Brain pericyte (primary cell): ENCODE results near the gene PVALEF.

Experiments used
- DNase-seq: peaks from one replicate; pipeline ENCODE4 v3.0.0-alpha.2; 2012; ENCODE audit warnings: low read depth, low spot score

The PVALEF gene

DNA sequence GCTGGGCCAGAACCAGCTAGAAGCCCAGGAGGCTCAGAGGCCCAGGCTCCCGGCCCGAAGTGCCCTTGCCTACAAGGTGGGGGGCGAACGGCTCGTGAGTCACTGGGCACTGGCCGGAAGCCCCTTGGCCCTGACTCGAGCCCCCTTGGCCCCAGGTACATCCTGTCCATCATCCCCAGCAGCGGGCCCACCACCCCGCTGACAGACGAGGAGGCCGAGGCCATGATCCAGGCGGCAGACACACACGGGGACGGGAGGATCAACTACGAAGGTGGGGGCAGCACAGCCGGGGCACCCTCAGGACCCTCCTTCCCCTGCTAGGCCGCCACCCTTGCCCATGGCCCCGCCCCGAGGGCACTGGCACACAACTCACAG, 16.5 kb downstream of the PVALEF start:
- no peak for DNase-seq

DNA sequence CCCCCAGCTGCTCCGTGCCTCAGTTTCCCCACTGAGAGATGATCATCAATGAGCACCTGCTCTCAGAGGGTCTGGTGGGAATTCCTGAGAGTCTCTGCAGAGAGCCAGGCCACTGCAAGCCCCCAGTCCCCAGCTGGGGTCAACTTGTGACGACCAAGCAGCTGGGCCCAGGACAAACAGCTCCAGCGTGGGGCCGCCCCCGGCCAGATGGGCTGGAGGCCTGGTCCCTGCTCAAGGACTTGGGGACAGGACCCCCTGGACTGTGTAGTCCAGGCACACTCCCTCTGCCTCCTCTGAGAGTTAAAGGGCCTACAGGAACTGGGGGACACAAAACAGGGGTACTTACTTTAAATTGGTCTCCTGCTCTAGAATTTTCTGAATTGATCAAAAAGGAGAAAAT, 17.3 kb downstream of the PVALEF start:
- no peak for DNase-seq

DNA sequence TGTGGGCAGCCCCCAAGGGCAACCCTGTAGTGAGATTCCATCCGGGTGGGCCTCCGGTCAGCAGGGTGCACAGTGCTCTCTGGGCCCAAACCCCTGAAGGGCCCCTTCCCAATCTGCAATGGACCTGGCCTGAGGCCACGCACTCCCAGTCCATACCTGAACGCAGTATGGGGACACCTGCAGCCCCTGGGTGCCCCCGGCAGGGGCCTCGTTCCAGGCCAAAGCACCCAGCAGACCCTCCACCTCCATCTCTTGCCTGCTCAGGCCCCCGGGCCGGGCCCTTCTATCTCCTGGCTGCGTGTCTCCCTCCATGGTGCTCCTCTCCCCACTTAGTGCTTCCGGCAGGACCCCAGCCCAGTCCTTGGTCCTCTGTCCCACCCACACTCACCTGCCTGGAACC, 18.0 kb downstream of the PVALEF start:
- DNase-seq, result no peak

DNA sequence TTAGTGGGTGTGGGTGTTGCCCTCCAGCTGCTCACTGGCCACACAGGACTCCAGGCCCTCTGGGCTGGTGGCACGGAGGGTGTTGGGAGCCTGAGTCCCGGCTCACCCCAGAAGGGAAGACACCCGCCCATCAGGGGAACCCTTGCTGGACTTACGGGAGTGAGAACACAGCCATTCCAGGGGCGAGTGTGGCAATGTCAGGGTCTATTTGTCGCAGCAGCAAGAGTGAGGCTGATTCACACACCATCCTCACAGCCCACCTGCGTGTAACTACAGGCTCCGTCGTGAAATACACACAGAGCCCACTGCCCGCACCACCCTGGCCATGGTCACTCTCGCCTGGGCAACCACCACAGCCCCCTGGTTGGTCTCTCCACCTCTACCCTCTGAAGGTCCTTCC, 18.5 kb downstream of the PVALEF start:
- no peak for DNase-seq

DNA sequence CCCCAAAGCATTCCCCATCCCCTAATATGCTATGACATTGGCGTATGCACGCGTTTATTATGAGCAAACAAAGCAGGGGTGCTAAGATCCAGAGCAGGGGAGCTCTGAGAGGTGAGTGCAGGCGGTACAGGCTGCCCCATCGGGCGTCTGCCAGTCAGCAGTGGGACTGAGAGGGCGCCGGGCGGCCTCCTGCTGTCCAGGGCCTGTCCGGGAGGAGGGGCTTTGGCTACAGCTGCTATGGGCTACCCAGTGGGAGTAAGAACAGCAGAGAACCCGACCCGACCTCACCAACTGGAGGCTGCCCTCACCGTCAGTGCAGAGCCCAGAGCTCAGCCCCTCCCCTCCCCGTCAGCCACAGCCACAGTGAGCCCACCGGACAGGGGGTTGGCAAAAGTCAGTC, 19.2 kb downstream of the PVALEF start:
- DNase-seq, result no peak

DNA sequence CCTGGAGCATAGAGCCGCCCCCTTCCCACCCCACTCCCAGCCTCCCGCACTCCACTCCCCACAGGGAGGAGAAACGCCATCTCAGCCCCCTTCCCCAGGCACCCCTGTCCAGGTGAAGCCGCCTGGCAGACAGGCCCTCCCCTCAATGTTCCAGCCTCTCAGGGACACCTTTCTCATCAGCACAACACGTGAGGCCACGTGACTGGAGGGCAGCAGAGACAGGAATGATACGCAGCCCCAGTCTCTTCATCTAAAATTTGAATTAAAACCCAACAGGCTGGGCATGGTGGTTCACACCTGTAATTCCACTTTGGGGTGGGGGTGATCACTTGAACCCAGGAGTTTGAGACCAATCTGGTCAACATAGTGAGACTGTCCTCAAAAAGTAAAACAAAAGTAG, 20.9 kb downstream of the PVALEF start:
- no peak for DNase-seq

DNA sequence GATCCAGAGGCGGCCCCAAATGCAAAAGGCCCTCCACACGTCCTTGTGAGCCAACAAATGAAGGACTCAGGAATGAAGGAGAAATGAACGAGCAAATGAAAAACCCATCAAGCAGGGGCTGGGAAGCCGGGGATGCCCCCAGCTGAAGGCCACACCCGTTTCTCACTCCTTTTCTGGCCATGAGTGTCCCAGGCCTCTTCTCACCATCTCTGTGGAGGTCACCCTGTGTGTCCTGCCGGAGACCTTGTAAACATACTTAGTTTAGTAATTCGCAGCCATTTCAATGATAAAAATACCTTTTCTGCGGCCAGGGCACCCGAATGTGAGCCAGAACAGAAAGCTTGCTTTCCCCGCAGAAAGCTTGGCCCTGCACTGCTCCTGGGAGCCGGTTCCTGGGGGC, 21.8 kb downstream of the PVALEF start:
- no peak for DNase-seq

DNA sequence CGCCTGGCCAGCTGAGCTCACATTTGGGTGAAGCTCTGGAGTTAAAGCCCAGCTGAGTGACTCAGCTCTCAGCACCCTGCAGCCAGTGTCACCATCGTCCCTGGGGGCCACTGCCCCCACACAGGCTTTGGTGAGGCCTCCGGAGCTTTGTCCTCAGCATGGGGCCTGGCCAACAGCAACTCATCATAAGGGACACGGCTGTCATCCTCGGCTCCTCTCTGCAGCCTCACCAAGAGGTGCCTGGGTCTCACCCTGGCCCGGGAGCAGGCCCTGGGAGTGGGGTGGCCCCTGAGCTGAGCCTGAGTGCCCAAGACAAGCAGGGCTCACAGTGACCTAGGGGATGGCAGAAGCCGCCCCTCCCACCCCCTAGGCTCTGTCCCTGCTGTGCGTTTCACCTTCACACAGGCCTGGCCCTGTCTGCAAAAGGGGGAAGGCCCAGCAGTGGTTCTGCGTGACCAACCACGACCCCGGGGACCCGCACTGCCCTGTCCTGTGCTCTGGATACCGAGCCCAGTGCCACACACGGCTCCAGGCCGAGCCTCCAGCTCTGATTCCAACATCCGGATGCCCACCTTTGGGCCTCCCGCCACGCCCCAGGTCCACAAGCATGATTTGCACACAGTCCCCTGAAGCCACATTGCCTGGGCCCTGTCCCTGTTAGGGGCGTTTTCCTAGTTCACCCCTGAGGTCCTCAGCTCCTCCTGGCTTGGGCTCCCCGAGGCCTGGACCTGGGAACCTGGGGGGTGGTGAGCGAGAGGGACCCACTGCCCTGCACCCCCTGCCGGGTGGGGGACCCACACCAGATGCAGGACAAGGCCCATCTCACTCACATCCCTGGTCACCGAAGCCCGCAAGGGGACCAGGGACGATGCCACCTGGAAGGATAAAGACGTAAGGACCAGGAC, 22.5 kb downstream of the PVALEF start:
- no peak for DNase-seq

DNA sequence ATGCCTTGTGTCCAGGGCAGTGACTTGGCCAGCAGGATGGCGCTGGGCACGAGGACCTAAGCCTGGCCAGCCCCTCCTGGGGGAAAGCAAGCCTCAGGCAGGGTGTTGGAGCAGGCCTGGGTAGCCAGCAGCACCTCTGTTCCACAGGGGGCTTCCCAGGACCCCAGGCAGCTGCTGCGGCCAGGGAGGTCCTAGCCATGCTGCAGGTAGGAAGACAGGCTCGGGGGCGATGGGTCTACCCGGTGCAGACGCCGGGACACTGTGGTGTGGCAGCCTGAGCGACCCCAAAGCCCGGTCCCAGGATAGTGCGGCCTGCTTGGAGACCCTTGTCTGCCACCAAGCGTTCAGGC, 23.2 kb downstream of the PVALEF start:
- no peak for DNase-seq

DNA sequence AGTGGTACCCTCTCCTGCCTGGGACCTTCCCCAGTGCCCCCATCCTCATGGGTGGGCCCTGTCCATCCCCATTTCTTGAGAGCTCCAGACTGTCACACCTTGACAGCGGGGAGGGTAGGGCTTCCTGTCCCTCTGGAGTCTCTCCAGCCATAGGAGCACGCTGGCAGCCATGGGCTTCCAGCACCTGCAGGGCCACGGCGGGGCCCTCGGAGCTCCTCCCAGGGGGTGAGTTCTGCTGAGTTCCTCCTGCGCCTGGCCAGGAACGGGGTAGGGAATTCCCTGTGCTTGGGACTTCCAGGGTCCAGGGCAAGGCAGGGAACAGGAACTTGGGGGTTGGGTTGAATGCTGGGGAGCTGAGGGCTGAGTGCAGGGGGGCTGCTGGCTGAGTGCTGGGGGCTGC, 23.7 kb downstream of the PVALEF start:
- DNase-seq, result no peak

DNA sequence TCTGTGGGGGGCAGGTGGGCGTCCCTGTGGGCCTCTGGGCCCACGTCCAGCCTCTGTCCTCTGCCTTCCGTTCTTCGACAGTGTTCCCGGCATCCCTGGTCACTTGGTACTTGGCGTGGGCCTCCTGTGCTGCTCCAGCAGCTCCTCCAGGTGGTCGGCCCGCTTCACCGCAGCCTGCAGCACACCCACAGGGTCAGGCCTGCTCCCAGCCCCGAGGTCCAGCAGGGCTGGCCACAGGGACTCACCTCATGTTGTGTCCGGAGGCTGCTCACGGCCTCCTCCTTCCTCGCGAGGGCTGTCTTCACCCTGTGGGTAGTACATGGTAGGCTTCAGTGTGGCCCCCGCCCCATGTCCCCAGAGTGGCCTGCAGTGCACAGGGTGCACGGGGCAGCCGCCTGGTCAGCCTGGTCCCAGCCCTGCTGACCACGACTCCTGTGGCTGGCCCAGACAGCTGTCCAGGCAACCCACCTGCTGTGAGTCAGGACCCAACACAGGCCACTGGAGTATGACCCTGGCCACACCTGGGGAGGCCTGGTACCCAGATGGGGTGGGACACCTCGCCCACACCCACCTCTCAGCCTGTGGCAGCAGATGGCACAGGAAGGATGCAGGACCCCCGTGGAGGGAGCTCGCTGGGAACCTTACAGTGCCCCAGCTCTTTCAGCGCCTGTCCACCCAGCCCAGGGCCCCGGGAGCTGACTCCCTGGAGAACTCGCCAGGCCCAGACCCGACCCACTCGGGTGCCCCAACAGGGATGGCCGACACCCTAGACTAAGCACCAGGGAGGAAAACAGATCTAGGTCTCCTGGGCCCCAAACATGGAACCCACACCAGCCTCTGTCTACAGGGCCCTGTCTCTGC, 24.6 kb downstream of the PVALEF start:
- no peak for DNase-seq

DNA sequence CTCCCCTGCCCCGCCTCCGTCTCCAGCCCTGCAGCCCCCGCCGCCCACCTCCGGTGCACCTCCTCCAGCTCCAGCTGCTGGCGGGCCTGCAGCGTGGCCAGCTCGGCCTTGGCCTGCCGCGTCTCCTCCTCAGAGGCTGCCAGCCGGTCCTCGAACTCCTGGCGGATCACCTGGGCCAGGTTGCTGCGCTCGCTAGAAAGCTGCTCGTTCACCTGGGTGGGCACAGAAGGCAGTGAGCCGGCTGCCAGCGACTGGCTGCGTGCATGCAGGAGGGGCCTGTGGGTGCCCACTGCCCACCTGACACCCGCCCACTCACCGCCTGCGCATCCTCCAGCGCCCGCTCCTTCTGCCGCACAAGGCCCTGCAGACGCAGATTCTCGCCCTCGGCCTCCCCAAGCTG, 25.3 kb downstream of the PVALEF start:
- DNase-seq, result no peak

DNA sequence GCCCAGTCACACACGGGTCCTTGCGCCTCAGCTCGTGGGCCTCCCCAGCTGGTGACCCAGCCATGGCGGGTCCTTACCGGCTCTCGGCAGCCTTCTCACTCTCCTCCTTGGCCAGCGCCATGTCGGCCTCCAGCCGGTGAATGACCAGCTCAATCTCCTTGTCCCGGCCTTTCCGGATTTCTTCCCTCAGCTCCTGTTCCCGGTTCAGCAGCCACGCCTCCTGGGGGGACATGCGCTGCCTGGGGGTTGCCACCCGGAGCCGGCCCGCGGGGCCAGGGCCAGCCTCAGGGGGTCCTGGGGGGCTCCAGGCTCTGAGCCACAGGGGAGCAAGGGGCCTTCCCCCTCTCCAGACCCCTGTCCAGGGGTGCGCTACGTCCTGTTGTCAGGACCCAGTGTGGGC, 25.8 kb downstream of the PVALEF start:
- DNase-seq, result no peak

DNA sequence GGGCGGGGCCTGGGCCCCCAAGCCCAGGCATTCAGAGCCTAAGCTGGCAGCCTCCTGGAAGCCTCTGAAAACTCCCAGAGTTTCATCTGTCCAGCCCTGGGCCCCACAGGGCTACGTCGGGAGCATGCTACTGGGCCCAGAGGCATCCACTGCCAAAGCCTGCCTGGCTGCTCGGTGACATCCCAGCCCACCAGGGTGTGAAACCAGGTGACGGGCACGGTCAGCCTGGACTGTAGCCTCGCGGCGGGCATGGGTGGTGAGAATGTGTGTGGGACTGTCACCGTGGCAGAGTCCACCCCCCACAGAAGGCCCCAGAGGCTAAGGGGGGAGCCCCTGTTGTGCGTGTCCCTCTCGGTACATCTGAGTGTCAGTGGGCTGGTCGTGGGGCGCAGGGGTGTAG, 26.3 kb downstream of the PVALEF start:
- no peak for DNase-seq

DNA sequence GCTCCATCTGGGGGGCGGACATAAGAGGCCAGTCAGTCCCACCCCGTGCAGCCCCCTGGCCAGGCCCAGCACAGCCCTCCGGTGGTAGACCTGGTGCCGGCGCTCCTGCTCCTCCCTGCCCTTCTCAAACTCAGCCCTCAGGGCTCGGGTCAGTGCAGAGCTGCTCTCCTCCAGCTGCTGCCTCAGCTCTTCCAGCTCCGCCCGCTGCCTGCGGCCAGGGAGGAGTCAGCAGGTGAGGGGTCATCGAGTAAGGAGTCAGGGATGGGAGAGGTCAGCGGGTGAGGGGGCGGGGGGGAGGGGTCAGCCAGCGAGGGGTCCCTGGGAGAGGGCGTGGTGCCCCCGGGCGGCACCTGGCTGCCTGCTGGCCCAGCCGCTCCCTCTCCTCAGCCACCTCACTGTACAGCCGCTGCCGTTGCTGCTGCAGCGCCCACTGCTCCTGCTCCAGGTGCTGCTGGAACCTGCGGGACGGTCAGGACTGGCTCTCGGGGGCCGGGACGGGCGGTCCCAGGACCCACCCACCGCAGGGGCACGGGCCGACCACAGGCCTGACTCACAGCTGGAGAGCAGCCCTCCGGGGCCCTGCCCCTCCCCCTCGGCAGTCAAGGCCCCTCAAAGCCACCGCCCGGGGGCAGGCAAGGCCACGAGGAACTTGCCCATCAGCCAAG, 27.2 kb downstream of the PVALEF start:
- no peak for DNase-seq

DNA sequence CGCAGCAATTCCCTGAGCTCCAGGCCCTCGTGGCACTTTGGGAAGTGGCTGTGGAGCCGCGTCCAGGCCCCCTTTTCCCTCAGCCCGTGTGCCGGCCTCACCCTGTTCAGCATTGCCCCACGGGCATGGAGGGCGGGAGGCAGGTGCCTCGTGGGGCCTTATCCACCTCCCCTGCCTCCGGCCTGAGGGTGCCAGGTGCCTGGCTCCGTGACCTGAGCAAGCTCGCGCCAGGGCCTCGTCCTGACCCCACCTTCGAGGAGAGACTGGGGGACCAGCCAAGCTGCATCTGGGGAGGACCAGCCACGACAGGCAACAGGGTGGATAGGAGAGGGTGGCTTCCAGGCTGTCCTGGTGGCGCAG, 27.7 kb downstream of the PVALEF start:
- DNase-seq, result no peak

DNA sequence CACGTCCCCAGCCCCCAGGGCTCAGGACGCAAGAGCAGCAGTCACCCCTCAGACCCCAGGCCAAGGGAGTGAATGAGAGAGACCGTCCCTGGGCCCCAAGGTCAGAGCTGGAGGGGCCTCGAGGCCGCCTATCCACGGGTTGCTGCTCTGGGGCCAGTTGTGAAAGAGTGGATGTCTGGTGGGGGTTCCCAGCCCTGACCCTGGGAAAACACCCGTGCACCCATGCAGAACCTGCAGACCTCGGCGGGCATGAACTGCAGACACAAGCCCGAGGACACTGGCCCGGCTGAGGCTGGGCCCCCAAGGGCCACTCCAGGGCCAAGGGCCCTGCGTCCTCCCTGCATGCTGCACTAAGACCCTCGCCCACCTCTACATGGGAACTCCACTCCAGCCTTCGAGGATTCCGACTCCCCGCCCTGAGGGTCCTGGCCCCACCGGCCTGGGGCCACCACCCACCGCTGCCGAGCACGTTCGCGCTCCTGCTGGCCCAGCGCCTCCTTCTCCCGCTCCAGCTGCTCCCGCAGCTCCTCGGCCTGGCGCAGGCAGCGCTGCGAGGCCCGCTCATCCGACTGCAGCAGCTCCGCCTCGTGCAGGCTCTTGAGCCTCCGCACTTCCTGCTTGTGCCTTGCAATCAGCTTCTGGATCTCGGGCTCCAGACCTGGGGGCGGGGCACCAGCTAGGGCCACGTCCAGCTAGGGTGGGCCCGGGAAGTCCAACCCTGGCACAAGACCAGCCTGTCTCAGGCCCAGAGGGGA, 28.3 kb downstream of the PVALEF start:
- no peak for DNase-seq

DNA sequence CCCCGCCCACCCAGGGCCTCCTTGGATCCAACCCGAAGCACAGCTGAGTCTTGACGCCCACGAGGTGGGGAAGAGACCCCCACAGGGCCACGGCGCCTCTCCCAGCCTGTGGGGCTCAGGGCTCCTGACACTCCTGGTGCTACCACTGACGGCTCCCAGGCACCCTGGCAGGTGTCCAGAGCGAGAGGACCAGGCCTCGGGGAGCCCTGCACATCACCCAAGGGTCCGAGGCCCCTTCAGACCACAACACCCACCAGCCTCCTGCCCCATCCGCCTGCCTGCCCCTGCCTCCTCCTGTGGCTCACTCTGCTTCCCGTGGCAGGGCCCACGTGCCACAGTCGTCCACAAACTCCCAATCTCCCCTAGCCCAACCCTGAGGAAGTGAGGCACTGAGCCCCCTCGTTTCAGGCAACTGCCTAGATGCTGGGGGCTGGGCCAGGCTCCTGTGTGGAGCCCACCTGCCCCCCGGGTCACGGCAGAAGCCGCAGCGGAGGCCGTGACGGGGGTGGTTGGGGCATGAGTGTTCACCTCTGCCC, 29.0 kb downstream of the PVALEF start:
- no peak for DNase-seq

DNA sequence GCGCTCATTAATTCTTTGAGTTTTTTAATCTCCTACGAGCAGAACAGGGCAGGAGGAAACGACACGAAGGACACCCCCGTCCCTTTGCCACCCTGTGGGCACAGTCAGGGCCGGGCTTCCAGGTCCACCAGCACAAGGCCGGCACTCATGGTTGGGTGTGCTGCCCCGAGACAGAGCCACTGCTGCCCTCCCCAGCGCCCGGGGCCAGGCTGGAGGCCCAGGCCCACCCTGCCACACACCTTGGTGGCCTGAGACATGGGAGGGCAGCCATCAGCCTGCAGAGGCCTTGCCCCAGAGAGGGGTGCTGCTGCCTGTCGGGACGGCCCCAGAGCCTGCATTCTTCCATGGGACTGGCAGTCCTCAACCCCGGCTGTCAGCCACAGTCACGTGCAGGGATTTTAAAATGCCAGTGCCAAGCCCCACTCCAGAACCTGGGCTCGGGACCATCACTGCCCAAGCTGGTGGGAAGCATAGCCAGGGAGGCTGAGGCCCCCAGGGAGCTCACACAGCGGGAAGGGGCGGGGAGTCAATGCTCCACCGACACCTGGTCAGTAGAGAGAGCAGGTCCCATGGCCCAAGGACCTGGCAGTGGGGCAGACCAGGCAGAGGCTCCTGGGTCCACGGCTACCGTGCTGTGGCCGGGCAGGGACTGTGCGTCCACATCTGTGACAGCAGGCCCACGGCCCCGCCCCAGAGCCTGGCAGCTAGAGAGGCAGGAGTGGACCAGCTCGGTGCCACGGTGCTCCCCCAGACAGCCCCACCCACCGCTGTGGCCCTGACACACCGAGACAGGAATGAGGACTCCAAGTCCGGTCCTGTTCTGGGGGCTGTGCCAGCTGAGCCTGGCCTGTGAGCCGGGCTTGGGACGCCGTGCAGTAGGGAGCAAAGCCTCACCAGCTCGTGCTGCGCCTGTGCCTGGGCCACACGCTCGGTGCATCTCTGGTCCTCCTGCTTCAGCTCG, 29.9 kb downstream of the PVALEF start:
- no peak for DNase-seq

DNA sequence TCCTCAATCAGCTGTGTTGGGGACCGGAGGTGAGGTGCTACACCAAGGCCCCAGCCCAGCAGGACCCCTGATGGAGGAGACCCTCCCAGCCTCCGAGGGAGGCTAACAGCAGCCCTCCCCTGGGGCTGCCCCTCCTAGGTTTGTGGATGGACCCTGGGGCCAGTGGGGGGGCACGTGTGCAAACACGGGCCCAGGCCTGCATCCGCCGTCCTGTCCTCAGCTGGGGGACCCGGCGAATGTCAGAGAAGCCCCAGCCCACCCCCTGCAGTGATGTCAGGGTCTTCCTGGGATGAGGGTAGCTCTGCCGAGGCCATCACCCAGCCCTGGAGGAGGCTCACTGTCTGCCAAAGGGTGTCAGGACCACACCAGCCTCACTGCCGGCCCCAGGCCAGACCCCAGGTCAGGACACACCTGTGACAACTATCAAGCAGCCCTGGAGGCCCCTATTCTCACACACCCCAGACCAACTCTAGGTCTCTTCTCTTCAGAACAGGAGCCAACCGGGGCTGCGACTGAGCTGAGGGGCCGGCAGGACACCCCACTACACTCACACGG, 30.7 kb downstream of the PVALEF start:
- no peak for DNase-seq
